CD14-positive monocyte (primary cell): ENCODE measurements around the gene SSBP3. TPM values are rescaled to one million over a fixed set of nuclear protein-coding genes. Genes with fewer than 3 reads are reported as not detected.

Experiments used
- DNase-seq, 3 donors: peaks; one replicate each; pipeline ENCODE4 v3.0.0-alpha.2; 2011 to 2022
- H2AFZ ChIP-seq: 2 replicates; pipeline ENCODE4 v1.6.0; 2012; ENCODE audit warnings: mild to moderate bottlenecking, low read depth, low read length, inconsistent platforms; ENCODE audit not compliant: insufficient read depth, poor library complexity, severe bottlenecking
- H3K27ac ChIP-seq, 2 donors: 1 replicate in 1 of 2; 2 replicates in 1 of 2; pipeline ENCODE4 v1.5.1; 2012 to 2013; ENCODE audit warnings: low read length in 2 of 2, control low read depth in 1 of 2, inconsistent platforms in 1 of 2, low read depth in 1 of 2, mild to moderate bottlenecking in 1 of 2
- H3K27me3 ChIP-seq, 2 donors: one replicate each; pipeline versions ENCODE4 v1.6.0 to v1.6.1; 2011 to 2013; ENCODE audit warnings: low read length in 2 of 2; ENCODE audit not compliant: control insufficient read depth in 2 of 2, insufficient read depth in 2 of 2
- H3K36me3 ChIP-seq, 2 donors: replicated peaks in 1 of 2; 1 replicate in 1 of 2; 2 replicates in 1 of 2; pipeline versions ENCODE4 v1.5.1 to v1.6.1; 2012 to 2013; ENCODE audit warnings: low read length in 2 of 2, control low read depth in 1 of 2, inconsistent platforms in 1 of 2, mild to moderate bottlenecking in 1 of 2; ENCODE audit not compliant: insufficient read depth in 2 of 2, control insufficient read depth in 1 of 2
- H3K4me1 ChIP-seq, 2 donors: 1 replicate in 1 of 2; 2 replicates in 1 of 2; pipeline versions ENCODE4 v1.5.1 to v1.6.1; 2012 to 2013; ENCODE audit warnings: low read length in 2 of 2, control low read depth in 1 of 2, inconsistent platforms in 1 of 2, mild to moderate bottlenecking in 1 of 2, moderate library complexity in 1 of 2; ENCODE audit not compliant: insufficient read depth in 2 of 2, control insufficient read depth in 1 of 2
- H3K4me2 ChIP-seq: replicated peaks from 2 replicates; pipeline ENCODE3; 2012; ENCODE audit warnings: low read length, moderate library complexity, mild to moderate bottlenecking; ENCODE audit not compliant: poor library complexity, severe bottlenecking; ENCODE audit errors: extremely low read depth
- H3K4me3 ChIP-seq, 3 experiments: fragments of 200-600 bp in 1 of 3; sonication (generic) in 1 of 3; replicated peaks in 1 of 3; 1 replicate in 2 of 3; 2 replicates in 1 of 3; pipeline ENCODE4 v1.5.1; 2011 to 2013; ENCODE audit warnings: low read length in 3 of 3, mild to moderate bottlenecking in 3 of 3, control low read depth in 2 of 3, low read depth in 2 of 3, inconsistent platforms in 1 of 3, moderate library complexity in 1 of 3
- H3K79me2 ChIP-seq: 2 replicates; pipeline ENCODE4 v1.6.0; 2012; ENCODE audit warnings: mild to moderate bottlenecking, control low read depth, inconsistent platforms, low read length, moderate library complexity; ENCODE audit not compliant: insufficient read depth
- H3K9ac ChIP-seq: 2 replicates; pipeline ENCODE4 v1.6.0; 2017; ENCODE audit warnings: low read length, mild to moderate bottlenecking; ENCODE audit not compliant: insufficient read depth, poor library complexity, severe bottlenecking
- H3K9me3 ChIP-seq, 2 donors: replicated peaks in 1 of 2; 1 replicate in 1 of 2; 2 replicates in 1 of 2; pipeline versions ENCODE4 v1.5.1 to v1.6.1; 2012 to 2013; ENCODE audit warnings: low read length in 2 of 2, control low read depth in 1 of 2; ENCODE audit not compliant: control insufficient read depth in 1 of 2, insufficient read depth in 1 of 2
- H4K20me1 ChIP-seq: 2 replicates; pipeline ENCODE4 v1.6.0; 2012; ENCODE audit warnings: mild to moderate bottlenecking, low read length, control low read depth, moderate library complexity; ENCODE audit not compliant: insufficient read depth
- H3K27ac Mint-ChIP-seq, 7 donors: one replicate each; pipeline ENCODE4 v1.8.0; 2020; ENCODE audit warnings: mild to moderate bottlenecking in 7 of 7, mixed read lengths in 7 of 7, moderate library complexity in 6 of 7, inconsistent platforms in 2 of 7
- H3K27me3 Mint-ChIP-seq, 3 donors: one replicate each; pipeline ENCODE4 v1.8.0; 2021 to 2022; ENCODE audit warnings: low read depth in 3 of 3, mild to moderate bottlenecking in 3 of 3, mixed read lengths in 3 of 3, moderate library complexity in 3 of 3, inconsistent platforms in 1 of 3
- H3K36me3 Mint-ChIP-seq, 2 donors: one replicate each; pipeline ENCODE4 v1.8.0; 2020; ENCODE audit warnings: mixed read lengths in 2 of 2, inconsistent platforms in 1 of 2, mild to moderate bottlenecking in 1 of 2
- H3K4me1 Mint-ChIP-seq: one replicate; pipeline ENCODE4 v1.8.0; 2020; ENCODE audit warnings: mild to moderate bottlenecking, mixed read lengths
- H3K4me3 Mint-ChIP-seq, 2 donors: one replicate each; pipeline ENCODE4 v1.8.0; 2020; ENCODE audit warnings: mild to moderate bottlenecking in 2 of 2, mixed read lengths in 2 of 2, moderate library complexity in 1 of 2
- H3K9me3 Mint-ChIP-seq, 7 donors: one replicate each; pipeline ENCODE4 v1.8.0; 2020 to 2022; ENCODE audit warnings: mixed read lengths in 7 of 7, mild to moderate bottlenecking in 6 of 7, moderate library complexity in 6 of 7, inconsistent platforms in 2 of 7
- WGBS: methylation state at CpG from one replicate; pipeline ENCODE4 v1.1.5; 2013; ENCODE audit warnings: missing lambda C conversion rate; ENCODE audit not compliant: insufficient coverage; 5-methylcytosine and 5-hydroxymethylcytosine counted together
- intact Hi-C, 2 donors: fragments of 100-400 bp; cut with micrococcal nuclease; formaldehyde crosslinking; loops; one replicate each; pipeline versions ENCODE4 v1.15.0 to v1.15.1; 2023
- polyA plus RNA-seq, 3 donors: library from polyadenylated mRNA; depleted of rRNA in 1 of 3; unstranded in 2 of 3; stranded (reverse) in 1 of 3; fragments of 300-500 nt in 2 of 3; fragments of >200 nt in 1 of 3; fragmentation: Illumina TruSeq in 2 of 3; gene quantifications; 1 replicate in 2 of 3; 2 replicates in 1 of 3; pipeline ENCODE4 v1.2.3, GENCODE V29; 2012 to 2021
- TF ChIP-seq, protein P1 (sequence below): fragments of 200-600 bp; IDR thresholded peaks from one replicate; pipeline ENCODE4 v1.8.0; 2022; ENCODE audit warnings: antibody characterized with exemption, mild to moderate bottlenecking

The SSBP3 gene
- polyA plus RNA-seq, 3 donors, result 4.1 to 30.7 (median 4.3) TPM

GRCh38 chr1:54241364-54241763 is 164.8 kb downstream of the SSBP3 start:
- Histone ChIP-seq H3K4me1 (peaks cover 21 to 22% of the 10 kb centered on the region in 2 donors), H4K20me1 (no peaks in the 10 kb centered on the region), H3K27me3 (no peaks in the 10 kb centered on the region), H3K79me2 (no peaks in the 10 kb centered on the region), H2AFZ (no peak overlapping the region), H3K4me2 (no peak overlapping the region), H3K27ac (no peak overlapping the region), H3K4me3 (no peak overlapping the region), H3K36me3 (peaks cover 3 to 27% of the 10 kb centered on the region in 2 donors), H3K9me3 (no peaks in the 10 kb centered on the region), H3K9ac (no peak overlapping the region)
- Mint-ChIP-seq H3K27me3 (peaks cover 0 to 1% (median 0%) of the 10 kb centered on the region in 3 donors), H3K9me3 (no peaks in the 10 kb centered on the region), H3K27ac (peak overlapping the region in 1 of 7 donors; percentile 54), H3K4me1 (peaks cover 26% of the 10 kb centered on the region), H3K36me3 (peaks cover 32 to 57% of the 10 kb centered on the region in 2 donors), H3K4me3 (no peak overlapping the region)
- 88% methylated on average over 4 of the region's 6 CpGs for WGBS
- no peak for DNase-seq
- intact Hi-C loops, result no loop called here
- TF ChIP-seq, protein P1, sequence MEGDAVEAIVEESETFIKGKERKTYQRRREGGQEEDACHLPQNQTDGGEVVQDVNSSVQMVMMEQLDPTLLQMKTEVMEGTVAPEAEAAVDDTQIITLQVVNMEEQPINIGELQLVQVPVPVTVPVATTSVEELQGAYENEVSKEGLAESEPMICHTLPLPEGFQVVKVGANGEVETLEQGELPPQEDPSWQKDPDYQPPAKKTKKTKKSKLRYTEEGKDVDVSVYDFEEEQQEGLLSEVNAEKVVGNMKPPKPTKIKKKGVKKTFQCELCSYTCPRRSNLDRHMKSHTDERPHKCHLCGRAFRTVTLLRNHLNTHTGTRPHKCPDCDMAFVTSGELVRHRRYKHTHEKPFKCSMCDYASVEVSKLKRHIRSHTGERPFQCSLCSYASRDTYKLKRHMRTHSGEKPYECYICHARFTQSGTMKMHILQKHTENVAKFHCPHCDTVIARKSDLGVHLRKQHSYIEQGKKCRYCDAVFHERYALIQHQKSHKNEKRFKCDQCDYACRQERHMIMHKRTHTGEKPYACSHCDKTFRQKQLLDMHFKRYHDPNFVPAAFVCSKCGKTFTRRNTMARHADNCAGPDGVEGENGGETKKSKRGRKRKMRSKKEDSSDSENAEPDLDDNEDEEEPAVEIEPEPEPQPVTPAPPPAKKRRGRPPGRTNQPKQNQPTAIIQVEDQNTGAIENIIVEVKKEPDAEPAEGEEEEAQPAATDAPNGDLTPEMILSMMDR, result no peak

- intact Hi-C loops, result no loop called here
- no peak overlapping the region for H2AFZ ChIP-seq
- Mint-ChIP-seq H3K27ac (peak overlapping the region in 3 of 7 donors; percentile 36 to 54 (median 43)), H3K27me3 (peaks cover 0 to 1% (median 0%) of the 10 kb centered on the region in 3 donors), H3K4me1 (peaks cover 26% of the 10 kb centered on the region), H3K4me3 (no peak overlapping the region), H3K36me3 (peaks cover 29 to 57% of the 10 kb centered on the region in 2 donors), H3K9me3 (no peaks in the 10 kb centered on the region)
- no peaks in the 10 kb centered on the region for H3K79me2 ChIP-seq
- H3K27me3 ChIP-seq, result no peaks in the 10 kb centered on the region
- H3K4me2 ChIP-seq, result no peak overlapping the region
- no peak for DNase-seq
- peaks cover 5 to 28% of the 10 kb centered on the region in 2 donors for H3K36me3 ChIP-seq
- H4K20me1 ChIP-seq, result no peaks in the 10 kb centered on the region
- H3K27ac ChIP-seq, result no peak overlapping the region
- H3K9me3 ChIP-seq, result no peaks in the 10 kb centered on the region
- H3K4me1 ChIP-seq, result peaks cover 21 to 22% of the 10 kb centered on the region in 2 donors
- 93% methylated on average over 9 of the region's 12 CpGs for WGBS
- TF ChIP-seq, protein P1, result no peak
- no peak overlapping the region for H3K4me3 ChIP-seq
- no peak overlapping the region for H3K9ac ChIP-seq
Measured at GRCh38 chr1:54240741-54241335, 165.4 kb downstream of the SSBP3 start.
